Astrocyte (in vitro differentiated cells and primary cell): ENCODE results near the gene KSR2. TPM values are rescaled to one million over a fixed set of nuclear protein-coding genes. Genes with fewer than 3 reads are reported as not detected.

Source experiments
- DNase-seq: peaks from one replicate; pipeline ENCODE4 v3.0.0-alpha.2; 2010; ENCODE audit warnings: low read depth
- FAIRE-seq: peaks from 2 replicates; lab custom pipeline; 2011; peaks lifted over from hg19 to GRCh38; lab: Jason Lieb, UNC
- H2AFZ ChIP-seq: 2 replicates; pipeline ENCODE4 v1.6.0; 2012; ENCODE audit warnings: low read depth, low read length, inconsistent platforms
- H3K27ac ChIP-seq: 2 replicates; pipeline ENCODE4 v1.5.1; 2011; ENCODE audit warnings: low read depth, low read length, inconsistent platforms
- H3K27me3 ChIP-seq: 2 replicates; pipeline ENCODE4 v1.6.0; 2011; ENCODE audit warnings: low read length, inconsistent platforms; ENCODE audit not compliant: insufficient read depth
- H3K36me3 ChIP-seq: 2 replicates; pipeline ENCODE4 v1.5.1; 2011; ENCODE audit warnings: low read length, inconsistent platforms; ENCODE audit not compliant: insufficient read depth
- H3K4me1 ChIP-seq: 2 replicates; pipeline ENCODE4 v1.5.1; 2011; ENCODE audit warnings: low read length, inconsistent platforms; ENCODE audit not compliant: insufficient read depth
- H3K4me2 ChIP-seq: 2 replicates; pipeline ENCODE4 v1.6.0; 2012; ENCODE audit warnings: low read length, inconsistent platforms
- H3K4me3 ChIP-seq: 2 replicates; pipeline ENCODE4 v1.5.1; 2011; ENCODE audit warnings: low read depth, mild to moderate bottlenecking, low read length, inconsistent platforms; ENCODE audit not compliant: insufficient read depth
- H3K79me2 ChIP-seq: 2 replicates; pipeline ENCODE4 v1.6.0; 2012; ENCODE audit warnings: mild to moderate bottlenecking, low read length, inconsistent platforms; ENCODE audit not compliant: insufficient read depth
- H3K9ac ChIP-seq: 2 replicates; pipeline ENCODE4 v1.6.0; 2012; ENCODE audit warnings: mild to moderate bottlenecking, low read length, inconsistent platforms
- H3K9me3 ChIP-seq: 2 replicates; pipeline ENCODE4 v1.5.1; 2012; ENCODE audit warnings: low read depth, mild to moderate bottlenecking, low read length, inconsistent platforms; ENCODE audit not compliant: insufficient read depth
- H4K20me1 ChIP-seq: 2 replicates; pipeline ENCODE4 v1.6.0; 2012; ENCODE audit warnings: low read length, inconsistent platforms; ENCODE audit not compliant: insufficient read depth
- H3K27ac Mint-ChIP-seq: one replicate; pipeline ENCODE4 v1.8.0; 2021; ENCODE audit warnings: mild to moderate bottlenecking, mixed read lengths; ENCODE audit not compliant: unreplicated experiment
- H3K27me3 Mint-ChIP-seq: one replicate; pipeline ENCODE4 v1.8.0; 2021; ENCODE audit warnings: low read depth, mixed read lengths; ENCODE audit not compliant: unreplicated experiment
- H3K36me3 Mint-ChIP-seq: one replicate; pipeline ENCODE4 v1.8.0; 2021; ENCODE audit warnings: low read depth, mixed read lengths; ENCODE audit not compliant: unreplicated experiment
- H3K4me1 Mint-ChIP-seq: one replicate; pipeline ENCODE4 v1.8.0; 2021; ENCODE audit warnings: low read depth, mixed read lengths; ENCODE audit not compliant: unreplicated experiment
- H3K4me3 Mint-ChIP-seq: one replicate; pipeline ENCODE4 v1.8.0; 2021; ENCODE audit warnings: mild to moderate bottlenecking, moderate library complexity, mixed read lengths; ENCODE audit not compliant: unreplicated experiment
- H3K9me3 Mint-ChIP-seq: one replicate; pipeline ENCODE4 v1.8.0; 2021; ENCODE audit warnings: mild to moderate bottlenecking, mixed read lengths; ENCODE audit not compliant: unreplicated experiment
- EZH2 ChIP-seq: IDR thresholded peaks from 2 replicates; pipeline ENCODE4 v1.6.1; 2012; ENCODE audit warnings: mild to moderate bottlenecking, low read length, inconsistent platforms; ENCODE audit not compliant: insufficient read depth
- total RNA-seq: library from RNA; stranded (reverse); gene quantifications from 2 replicates; pipeline ENCODE4 v1.2.1, GENCODE V29; 2021
- TF ChIP-seq, protein P1 (sequence below): IDR thresholded peaks from 2 replicates; pipeline ENCODE4 v1.5.1; 2011; ENCODE audit warnings: low read depth, mild to moderate bottlenecking, inconsistent platforms, low read length, moderate library complexity; ENCODE audit not compliant: insufficient read depth

The KSR2 gene
- total RNA-seq, 1 donor from 2014 or later, result 0.98 TPM

DNA sequence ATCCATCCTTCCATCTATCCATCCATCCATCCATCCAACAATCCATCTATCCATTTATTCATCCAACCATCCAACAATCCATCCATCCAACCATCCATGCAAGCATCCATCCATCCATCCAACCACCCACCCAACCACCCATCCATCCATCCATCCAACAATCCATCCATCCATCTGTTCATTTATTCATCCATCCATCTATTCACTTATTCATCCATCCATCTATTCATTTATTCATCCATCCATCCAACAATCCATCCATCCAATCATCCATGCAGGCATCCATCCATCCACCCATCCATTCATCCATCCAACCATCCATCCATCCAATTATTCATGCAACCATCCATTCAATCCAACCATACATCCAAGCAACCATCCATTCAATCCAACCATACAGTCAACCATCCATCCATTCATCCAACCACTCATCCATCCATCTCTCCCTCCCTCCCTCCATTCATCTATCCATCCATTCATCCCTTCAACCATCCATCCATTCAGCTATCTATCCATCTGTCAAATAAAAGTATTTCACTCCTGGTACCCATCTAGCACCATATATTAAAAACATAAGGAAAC lies 86.1 kb downstream of the KSR2 start:
- H3K4me3 Mint-ChIP-seq, result no peak overlapping the region

DNA sequence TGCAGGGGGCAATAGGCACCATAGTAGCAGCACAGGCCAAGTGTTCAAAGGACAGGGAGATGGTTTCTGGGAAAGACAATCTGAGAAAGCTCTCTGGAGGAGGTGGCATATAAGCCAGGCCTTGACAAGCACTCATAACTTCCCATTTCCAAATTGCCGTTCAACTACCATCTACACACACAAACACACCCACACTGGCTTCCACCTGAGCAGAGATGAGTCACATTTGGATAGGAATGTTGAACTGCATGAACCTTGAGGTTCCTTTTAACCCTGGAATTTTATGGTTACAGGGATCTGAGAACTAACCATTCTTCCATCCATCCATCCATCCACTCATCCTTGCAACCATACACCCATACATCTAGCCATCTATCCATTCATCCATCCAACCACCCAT lies 86.6 kb downstream of the KSR2 start:
- Mint-ChIP-seq H3K4me3 (no peak overlapping the region), H3K27ac (no peak overlapping the region), H3K9me3 (peaks cover 5% of the 10 kb centered on the region), H3K27me3 (peaks cover 18% of the 10 kb centered on the region), H3K36me3 (no peaks in the 10 kb centered on the region), H3K4me1 (no peaks in the 10 kb centered on the region)
- no peak overlapping the region for H3K27ac ChIP-seq
- TF ChIP-seq EZH2, result no peak
- TF ChIP-seq, protein P1, sequence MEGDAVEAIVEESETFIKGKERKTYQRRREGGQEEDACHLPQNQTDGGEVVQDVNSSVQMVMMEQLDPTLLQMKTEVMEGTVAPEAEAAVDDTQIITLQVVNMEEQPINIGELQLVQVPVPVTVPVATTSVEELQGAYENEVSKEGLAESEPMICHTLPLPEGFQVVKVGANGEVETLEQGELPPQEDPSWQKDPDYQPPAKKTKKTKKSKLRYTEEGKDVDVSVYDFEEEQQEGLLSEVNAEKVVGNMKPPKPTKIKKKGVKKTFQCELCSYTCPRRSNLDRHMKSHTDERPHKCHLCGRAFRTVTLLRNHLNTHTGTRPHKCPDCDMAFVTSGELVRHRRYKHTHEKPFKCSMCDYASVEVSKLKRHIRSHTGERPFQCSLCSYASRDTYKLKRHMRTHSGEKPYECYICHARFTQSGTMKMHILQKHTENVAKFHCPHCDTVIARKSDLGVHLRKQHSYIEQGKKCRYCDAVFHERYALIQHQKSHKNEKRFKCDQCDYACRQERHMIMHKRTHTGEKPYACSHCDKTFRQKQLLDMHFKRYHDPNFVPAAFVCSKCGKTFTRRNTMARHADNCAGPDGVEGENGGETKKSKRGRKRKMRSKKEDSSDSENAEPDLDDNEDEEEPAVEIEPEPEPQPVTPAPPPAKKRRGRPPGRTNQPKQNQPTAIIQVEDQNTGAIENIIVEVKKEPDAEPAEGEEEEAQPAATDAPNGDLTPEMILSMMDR, result no peak
- H2AFZ ChIP-seq, result no peak overlapping the region
- FAIRE-seq (no peak), DNase-seq (no peak)
- no peaks in the 10 kb centered on the region for H3K4me1 ChIP-seq
- H3K9ac ChIP-seq, result no peak overlapping the region
- H4K20me1 ChIP-seq, result no peaks in the 10 kb centered on the region
- peaks cover 9% of the 10 kb centered on the region for H3K27me3 ChIP-seq
- no peaks in the 10 kb centered on the region for H3K79me2 ChIP-seq
- no peak overlapping the region for H3K4me3 ChIP-seq
- H3K36me3 ChIP-seq, result no peaks in the 10 kb centered on the region
- H3K9me3 ChIP-seq, result no peaks in the 10 kb centered on the region
- H3K4me2 ChIP-seq, result no peak overlapping the region

More for the DNA sequence above, 86.1 kb downstream of the KSR2 start:
- Histone ChIP-seq H3K27ac (no peak overlapping the region), H3K4me3 (no peak overlapping the region), H3K36me3 (no peaks in the 10 kb centered on the region), H4K20me1 (no peaks in the 10 kb centered on the region), H3K27me3 (peaks cover 7% of the 10 kb centered on the region), H3K79me2 (no peaks in the 10 kb centered on the region), H3K9ac (no peak overlapping the region), H3K4me2 (no peak overlapping the region), H3K9me3 (no peaks in the 10 kb centered on the region), H3K4me1 (no peaks in the 10 kb centered on the region), H2AFZ (no peak overlapping the region)
- Mint-ChIP-seq H3K4me1 (no peaks in the 10 kb centered on the region), H3K27me3 (peaks cover 18% of the 10 kb centered on the region), H3K36me3 (no peaks in the 10 kb centered on the region), H3K9me3 (peaks cover 5% of the 10 kb centered on the region), H3K27ac (no peak overlapping the region)
- no peak for FAIRE-seq
- TF ChIP-seq, protein P1, result no peak
- TF ChIP-seq EZH2, result no peak
- DNase-seq, result no peak

DNA sequence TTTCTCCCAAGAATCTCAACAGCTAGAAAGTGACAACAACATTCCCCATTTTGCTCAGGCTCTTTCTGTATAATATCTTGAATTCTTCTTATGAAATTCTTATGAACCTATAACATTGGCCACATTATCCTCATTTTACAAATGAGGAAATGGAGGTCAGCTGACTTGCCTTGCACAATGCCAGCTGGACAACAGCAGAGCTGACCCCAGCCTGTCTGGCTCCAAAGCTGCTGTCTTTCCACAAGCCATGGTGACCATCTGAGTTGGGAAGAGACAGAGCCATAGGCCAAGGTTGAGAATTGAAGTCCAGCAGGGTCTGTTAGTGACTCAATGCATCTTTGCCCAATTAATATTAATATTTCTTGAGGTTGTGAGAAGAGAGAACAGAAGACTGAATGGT lies 87.3 kb downstream of the KSR2 start:
- H3K27ac ChIP-seq, result no peak overlapping the region
- H3K27me3 ChIP-seq, result peaks cover 9% of the 10 kb centered on the region
- H3K9me3 ChIP-seq, result no peaks in the 10 kb centered on the region
- Mint-ChIP-seq H3K4me3 (no peak overlapping the region), H3K9me3 (peaks cover 5% of the 10 kb centered on the region), H3K27ac (no peak overlapping the region), H3K4me1 (no peaks in the 10 kb centered on the region), H3K27me3 (peaks cover 18% of the 10 kb centered on the region), H3K36me3 (no peaks in the 10 kb centered on the region)
- H2AFZ ChIP-seq, result no peak overlapping the region
- TF ChIP-seq, protein P1, result no peak
- no peak for TF ChIP-seq EZH2
- H3K36me3 ChIP-seq, result no peaks in the 10 kb centered on the region
- no peak overlapping the region for H3K4me3 ChIP-seq
- no peak overlapping the region for H3K9ac ChIP-seq
- no peak for DNase-seq
- H3K4me2 ChIP-seq, result no peak overlapping the region
- H3K79me2 ChIP-seq, result no peaks in the 10 kb centered on the region
- H4K20me1 ChIP-seq, result no peaks in the 10 kb centered on the region
- no peaks in the 10 kb centered on the region for H3K4me1 ChIP-seq
- FAIRE-seq, result no peak
